HepG2 (cell line): Measurements from ENCODE around the gene MAPK13.

ENCODE experiments used
- ADNP ChIP-seq: sonication (generic); formaldehyde crosslinking; IDR thresholded peaks from 2 replicates; pipeline ENCODE4 v1.4.0; 2020; ENCODE audit warnings: missing genetic modification reagents
- ZBTB43 ChIP-seq: sonication (generic); formaldehyde crosslinking; conservative IDR thresholded peaks from 2 replicates; pipeline ENCODE4 v1.4.0; 2020; ENCODE audit warnings: missing genetic modification reagents

DNA sequence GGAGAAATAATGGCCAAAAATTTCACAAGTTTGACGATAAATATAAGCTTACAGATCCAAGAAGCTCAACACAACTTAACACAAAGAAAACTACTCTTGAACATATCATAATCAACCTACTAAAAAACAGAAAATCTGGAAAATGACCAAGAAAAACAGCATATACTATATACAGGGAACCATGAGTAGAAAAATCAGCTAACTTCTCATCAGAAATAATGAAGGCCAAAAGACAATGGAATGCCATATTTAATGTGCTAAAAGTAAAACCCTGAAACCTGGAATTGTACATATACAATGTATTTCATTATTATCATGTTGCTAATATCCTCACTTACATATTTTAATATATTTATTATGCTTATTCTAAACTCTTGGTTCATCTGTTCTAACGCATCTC lies 25.3 kb downstream of the MAPK13 start:
- TF ChIP-seq ADNP (CRISPR knock-in tag) = no peak
- no peak for TF ChIP-seq ZBTB43
